Measurements from ENCODE around the gene HOXA10.

- TF ChIP-seq EZH2 (IDR thresholded peaks at IDR 0.05), result no peak
- TF ChIP-seq FOXP2 (optimal IDR thresholded peaks at IDR 0.05; ENCODE audit: control extremely low read depth, extremely low read length, insufficient read depth), result no peak
Observed at GRCh38 chr7:27157702-27158431, 16.3 kb downstream of the HOXA10 start.

All from SK-N-MC (cell line).